AG09309 (cell line): ENCODE measurements around the gene POLD2.
A peak's percentile ranks its signal among the peaks of the same experiment; 100 is the strongest.
"Not testable (repeated sequence)": the region's sequence is repeated elsewhere in the genome, so short reads cannot be mapped to it uniquely, and the experiment has no call there.

ENCODE experiments used
- DNase-seq: peaks from one replicate; pipeline ENCODE4 v3.0.0-alpha.2; 2010; ENCODE audit warnings: low read depth
- H3K4me3 ChIP-seq: 2 replicates; pipeline ENCODE4 v1.5.1; 2011; ENCODE audit warnings: mild to moderate bottlenecking, low read depth, low read length, moderate library complexity; ENCODE audit not compliant: control insufficient read depth
- TF ChIP-seq, protein P1 (sequence below): IDR thresholded peaks from 2 replicates; pipeline ENCODE4 v1.5.1; 2011; ENCODE audit warnings: mild to moderate bottlenecking, low read depth, low read length, inconsistent platforms; ENCODE audit not compliant: insufficient read depth, control insufficient read depth; ENCODE audit errors: missing control alignments

POLD2 gene

DNA sequence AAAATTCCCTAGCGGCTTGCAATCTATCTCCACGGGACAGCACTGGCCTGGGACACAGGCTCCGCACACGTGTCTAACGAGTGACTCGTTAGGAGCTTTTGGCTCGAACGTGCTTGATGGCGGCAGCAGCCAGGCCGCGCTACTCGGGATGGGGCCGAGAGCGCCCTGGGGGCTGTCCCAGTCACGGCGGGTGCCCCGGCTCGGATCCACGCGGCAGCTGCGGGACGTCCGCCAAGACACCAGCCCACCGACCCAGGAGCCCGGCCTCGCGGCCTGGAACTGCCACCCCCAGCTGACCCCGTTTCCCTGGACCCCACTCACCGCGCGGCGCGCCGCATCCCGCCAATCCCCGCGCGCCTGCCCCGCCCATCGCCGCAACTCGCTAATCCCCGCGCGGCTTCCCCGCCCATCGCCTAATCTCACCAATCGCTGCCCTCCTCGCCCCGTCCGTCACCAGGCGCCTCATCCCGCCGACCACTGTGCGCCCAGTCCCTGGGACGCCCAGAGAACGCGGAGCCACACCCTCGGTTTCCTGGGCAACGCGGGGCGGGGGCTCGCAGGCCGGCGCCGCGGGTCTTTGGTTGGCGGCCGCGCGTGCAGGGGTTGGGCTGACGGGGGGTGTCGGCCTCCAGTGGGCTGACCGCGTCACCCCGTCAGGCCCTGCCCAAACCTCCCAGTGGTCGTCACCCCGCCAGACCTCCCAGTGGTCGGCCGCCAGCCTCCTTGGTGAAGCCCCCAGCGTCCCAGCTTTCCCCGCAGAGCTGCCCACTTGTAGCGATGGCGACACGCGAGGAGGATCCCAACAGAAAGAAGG is at the start of gene POLD2:
POLD2 (minus strand) TSS at position 359 of the 814 bp plus-strand sequence. CDS start 1,495 bp downstream, outside the sequence.
- TF ChIP-seq, protein P1, sequence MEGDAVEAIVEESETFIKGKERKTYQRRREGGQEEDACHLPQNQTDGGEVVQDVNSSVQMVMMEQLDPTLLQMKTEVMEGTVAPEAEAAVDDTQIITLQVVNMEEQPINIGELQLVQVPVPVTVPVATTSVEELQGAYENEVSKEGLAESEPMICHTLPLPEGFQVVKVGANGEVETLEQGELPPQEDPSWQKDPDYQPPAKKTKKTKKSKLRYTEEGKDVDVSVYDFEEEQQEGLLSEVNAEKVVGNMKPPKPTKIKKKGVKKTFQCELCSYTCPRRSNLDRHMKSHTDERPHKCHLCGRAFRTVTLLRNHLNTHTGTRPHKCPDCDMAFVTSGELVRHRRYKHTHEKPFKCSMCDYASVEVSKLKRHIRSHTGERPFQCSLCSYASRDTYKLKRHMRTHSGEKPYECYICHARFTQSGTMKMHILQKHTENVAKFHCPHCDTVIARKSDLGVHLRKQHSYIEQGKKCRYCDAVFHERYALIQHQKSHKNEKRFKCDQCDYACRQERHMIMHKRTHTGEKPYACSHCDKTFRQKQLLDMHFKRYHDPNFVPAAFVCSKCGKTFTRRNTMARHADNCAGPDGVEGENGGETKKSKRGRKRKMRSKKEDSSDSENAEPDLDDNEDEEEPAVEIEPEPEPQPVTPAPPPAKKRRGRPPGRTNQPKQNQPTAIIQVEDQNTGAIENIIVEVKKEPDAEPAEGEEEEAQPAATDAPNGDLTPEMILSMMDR: no peak
- peak within 1 kb of the TSS; percentile 76 for H3K4me3 ChIP-seq
- peak; percentile 67 for DNase-seq

DNA sequence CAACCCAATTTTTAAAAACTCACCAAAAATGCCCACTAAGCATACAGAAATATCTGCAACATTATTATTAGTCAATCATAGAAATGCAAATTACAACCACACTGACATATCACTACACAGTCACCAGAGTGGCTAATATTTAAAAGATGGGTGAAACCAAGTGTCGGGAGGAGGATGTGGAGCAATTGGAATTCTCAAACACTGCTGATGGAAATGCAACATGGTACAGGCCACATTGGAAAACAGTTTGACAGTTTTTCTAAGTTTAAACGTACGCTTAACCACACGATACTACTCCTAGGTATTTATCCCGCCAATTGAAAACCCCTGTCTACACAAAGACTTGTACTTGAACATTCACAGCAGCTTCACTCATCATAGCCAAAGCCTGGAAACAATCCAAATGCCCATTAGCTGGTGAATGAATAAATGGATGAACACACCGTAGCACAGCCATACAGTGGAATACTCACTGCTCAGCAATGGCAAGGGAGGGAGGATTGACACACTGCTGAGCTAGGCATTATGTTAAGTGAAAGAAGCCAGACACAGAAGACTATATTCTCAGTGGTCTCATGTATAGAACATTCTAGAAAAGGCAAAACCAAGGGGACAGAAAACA is 49.6 kb upstream of the POLD2 start:
- no peak overlapping the region for H3K4me3 ChIP-seq
- TF ChIP-seq, protein P1: no peak
- no peak for DNase-seq

DNA sequence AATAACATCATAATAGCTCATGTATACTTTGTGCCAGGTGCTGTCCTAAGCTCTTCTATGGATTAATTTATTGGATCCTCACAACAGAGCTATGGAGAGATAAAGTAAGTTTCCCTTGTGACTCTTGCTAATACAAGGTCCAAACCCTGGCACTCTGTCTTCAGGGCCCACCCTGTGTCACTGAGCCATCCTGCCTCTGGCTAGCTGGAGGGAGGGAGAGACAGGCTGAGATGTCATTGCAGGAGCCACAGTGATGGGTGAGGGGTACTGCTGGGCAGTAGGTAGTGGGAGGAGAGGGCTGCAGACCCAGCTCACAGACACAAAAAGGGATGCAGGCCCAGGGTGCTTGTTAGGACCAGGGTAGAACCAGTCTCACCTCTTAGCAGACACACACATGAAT is 49.0 kb upstream of the POLD2 start:
- TF ChIP-seq, protein P1: no peak
- no peak overlapping the region for H3K4me3 ChIP-seq
- DNase-seq: no peak

DNA sequence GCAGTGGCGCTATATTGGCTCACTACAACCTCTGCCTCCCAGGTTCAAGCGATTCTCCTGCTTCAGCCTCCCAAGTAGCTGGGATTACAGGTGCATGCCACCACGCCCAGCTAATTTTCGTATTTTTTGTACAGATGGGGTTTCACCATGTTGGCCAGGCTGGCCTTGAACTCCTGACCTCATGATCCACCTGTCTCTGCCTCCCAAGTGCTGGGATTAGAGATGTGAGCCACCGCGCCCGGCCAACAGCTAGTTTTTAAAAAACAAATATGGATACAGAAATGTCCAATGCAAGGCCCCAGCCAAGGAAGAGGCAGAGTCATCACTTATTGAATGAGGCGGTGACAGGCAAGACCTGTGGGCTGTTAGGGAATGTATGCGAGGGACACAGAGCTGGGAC is 48.6 kb upstream of the POLD2 start:
- H3K4me3 ChIP-seq, DNase-seq: not testable (repeated sequence)

DNA sequence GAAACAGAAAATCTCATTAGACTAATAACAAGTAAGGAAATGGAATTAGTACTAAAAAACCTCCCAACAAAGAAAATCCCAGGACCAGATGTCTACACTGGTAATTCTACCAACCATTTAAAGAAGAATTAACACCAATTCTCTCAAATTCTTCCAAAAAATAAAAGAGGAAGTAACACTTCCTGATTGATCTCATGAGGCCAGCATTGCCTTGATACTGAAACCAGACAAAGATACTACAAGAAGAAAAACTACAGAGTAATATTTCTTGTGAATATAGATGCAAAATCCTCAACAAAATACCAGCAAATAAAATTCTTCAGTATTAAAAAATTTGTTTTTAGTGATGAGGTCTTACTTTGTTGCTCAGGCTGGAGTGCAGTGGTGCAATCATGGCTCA is 44.6 kb upstream of the POLD2 start:
- TF ChIP-seq, protein P1: no peak
- no peak for DNase-seq

DNA sequence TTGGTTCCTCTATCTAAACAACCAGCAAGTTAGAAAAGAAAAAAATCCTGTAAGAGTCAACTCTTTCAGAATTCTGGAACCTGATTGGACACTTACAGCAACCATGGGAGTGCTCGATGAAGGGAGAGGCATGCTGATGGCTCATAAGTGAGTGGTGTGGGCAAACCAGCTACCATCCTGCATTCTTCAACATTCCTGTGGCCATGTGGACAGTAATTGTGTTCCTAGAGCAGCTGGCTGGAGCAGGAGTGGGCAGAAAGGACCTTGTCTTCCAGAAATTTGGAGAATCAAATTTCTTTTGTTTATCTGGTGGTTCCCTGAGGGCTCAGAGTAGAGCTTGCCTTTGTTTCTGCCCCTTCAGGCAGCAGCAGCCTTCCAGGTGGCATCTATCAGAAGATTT is 40.2 kb upstream of the POLD2 start:
- peak; percentile 91 for DNase-seq
- TF ChIP-seq, protein P1: no peak
- H3K4me3 ChIP-seq: no peak overlapping the region

More for the DNA sequence above, 44.6 kb upstream of the POLD2 start:
- H3K4me3 ChIP-seq: no peak overlapping the region

DNA sequence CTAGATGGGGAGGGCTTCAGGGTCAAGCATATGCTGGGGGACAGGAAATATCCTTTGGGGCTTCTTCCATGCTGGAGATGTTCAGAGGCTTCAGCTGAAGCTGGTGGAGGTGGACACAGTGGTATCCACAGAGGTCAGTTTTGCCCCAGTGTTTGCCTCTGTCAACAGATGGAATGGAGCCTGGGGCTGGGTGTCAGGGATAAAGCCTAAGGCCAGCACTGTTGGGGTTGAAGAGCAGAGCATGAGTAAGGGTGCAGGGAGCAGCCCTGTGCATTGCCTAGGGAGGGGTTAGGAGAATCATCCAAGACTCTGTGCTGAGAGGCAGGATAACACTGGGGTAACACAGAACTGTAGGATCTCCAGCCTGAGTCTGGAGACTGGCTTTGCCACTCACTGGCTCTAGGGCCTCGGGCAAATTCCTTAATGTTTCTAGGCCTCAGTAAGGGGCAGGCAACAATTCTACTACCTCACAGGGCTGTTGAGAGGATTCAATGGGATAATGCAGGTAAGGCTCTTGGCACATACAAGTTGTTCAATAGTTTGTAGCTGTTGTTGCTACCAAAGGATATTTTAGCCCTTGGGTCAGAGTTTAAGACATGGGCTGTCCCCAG is 39.5 kb upstream of the POLD2 start:
- H3K4me3 ChIP-seq: no peak overlapping the region
- no peak for DNase-seq
- TF ChIP-seq, protein P1: no peak
